Measurements from ENCODE around the gene ADAMTSL5. TPM values are rescaled to one million over a fixed set of nuclear protein-coding genes. Genes with fewer than 3 reads are reported as not detected.

Gene ADAMTSL5
- polyA plus RNA-seq, 3 donors: 0.09 TPM; not detected in 2

GRCh38 chr19:1505991-1506881 lies 6.6 kb downstream of the ADAMTSL5 start:
- H3K4me3 ChIP-seq (replicated peaks in 1 of 3; ENCODE audit: low read depth in 2 of 3, low read length in 3 of 3): no peak overlapping the region
- H3K4me2 ChIP-seq (replicated peaks; ENCODE audit: extremely low read depth, low read length, poor library complexity, severe bottlenecking): no peak overlapping the region
- 91% methylated on average over 35 of the region's 45 CpGs for WGBS (ENCODE audit: insufficient coverage)
- H3K27ac ChIP-seq (ENCODE audit: low read depth in 1 of 2, low read length in 2 of 2): no peak overlapping the region
- Mint-ChIP-seq H3K4me3 (peak overlapping the region in 1 of 2 donors; percentile 60), H3K27ac (peak overlapping the region in 1 of 7 donors; percentile 23), H3K36me3 (peaks cover 0 to 1% of the 10 kb centered on the region in 2 donors), H3K27me3 (ENCODE audit: low read depth in 3 of 3) (peaks cover 44 to 76% (median 66%) of the 10 kb centered on the region in 3 donors), H3K9me3 (peaks cover 15 to 43% (median 30%) of the 10 kb centered on the region in 7 donors), H3K4me1 (peaks cover 11% of the 10 kb centered on the region)
- H2AFZ ChIP-seq (ENCODE audit: insufficient read depth, low read depth, low read length, poor library complexity, severe bottlenecking): no peak overlapping the region
- H3K27me3 ChIP-seq (ENCODE audit: control insufficient read depth in 2 of 2, insufficient read depth in 2 of 2, low read length in 2 of 2): peaks cover 3 to 44% of the 10 kb centered on the region in 2 donors
- no peak for DNase-seq
- peaks cover 8 to 13% of the 10 kb centered on the region in 2 donors for H3K4me1 ChIP-seq (ENCODE audit: control insufficient read depth in 1 of 2, insufficient read depth in 2 of 2, low read length in 2 of 2)
- no peaks in the 10 kb centered on the region for H4K20me1 ChIP-seq (ENCODE audit: insufficient read depth, low read length)
- H3K36me3 ChIP-seq (replicated peaks in 1 of 2; ENCODE audit: control insufficient read depth in 1 of 2, insufficient read depth in 2 of 2, low read length in 2 of 2): no peaks in the 10 kb centered on the region
- H3K9ac ChIP-seq (ENCODE audit: insufficient read depth, low read length, poor library complexity, severe bottlenecking): no peak overlapping the region
- H3K79me2 ChIP-seq (ENCODE audit: insufficient read depth, low read length): no peaks in the 10 kb centered on the region
- peaks cover 14 to 31% of the 10 kb centered on the region in 2 donors for H3K9me3 ChIP-seq (replicated peaks in 1 of 2; ENCODE audit: control insufficient read depth in 1 of 2, insufficient read depth in 1 of 2, low read length in 2 of 2)
- intact Hi-C loops (cut with micrococcal nuclease): no loop called here
- no peak for TF ChIP-seq CTCF (IDR thresholded peaks at IDR 0.05)

- H3K27me3 ChIP-seq (ENCODE audit: control insufficient read depth in 2 of 2, insufficient read depth in 2 of 2, low read length in 2 of 2): peaks cover 3 to 33% of the 10 kb centered on the region in 2 donors
- Mint-ChIP-seq H3K9me3 (peaks cover 14 to 43% (median 29%) of the 10 kb centered on the region in 7 donors), H3K27ac (no peak overlapping the region)
Measured at GRCh38 chr19:1505012-1505411, 7.8 kb downstream of the ADAMTSL5 start.

More at GRCh38 chr19:1505012-1505411, 7.8 kb downstream of the ADAMTSL5 start:
- intact Hi-C loops (cut with micrococcal nuclease): no loop called here
- Mint-ChIP-seq H3K4me1 (peaks cover 10% of the 10 kb centered on the region), H3K36me3 (peaks cover 0 to 1% of the 10 kb centered on the region in 2 donors), H3K27me3 (ENCODE audit: low read depth in 3 of 3) (peaks cover 38 to 66% (median 57%) of the 10 kb centered on the region in 3 donors), H3K4me3 (no peak overlapping the region)
- Histone ChIP-seq H3K4me3 (replicated peaks in 1 of 3; ENCODE audit: low read depth in 2 of 3, low read length in 3 of 3) (no peak overlapping the region), H3K36me3 (replicated peaks in 1 of 2; ENCODE audit: control insufficient read depth in 1 of 2, insufficient read depth in 2 of 2, low read length in 2 of 2) (no peaks in the 10 kb centered on the region), H3K79me2 (ENCODE audit: insufficient read depth, low read length) (no peaks in the 10 kb centered on the region), H3K4me1 (ENCODE audit: control insufficient read depth in 1 of 2, insufficient read depth in 2 of 2, low read length in 2 of 2) (peaks cover 8 to 13% of the 10 kb centered on the region in 2 donors), H3K9ac (ENCODE audit: insufficient read depth, low read length, poor library complexity, severe bottlenecking) (no peak overlapping the region), H3K9me3 (replicated peaks in 1 of 2; ENCODE audit: control insufficient read depth in 1 of 2, insufficient read depth in 1 of 2, low read length in 2 of 2) (peaks cover 11 to 31% of the 10 kb centered on the region in 2 donors), H2AFZ (ENCODE audit: insufficient read depth, low read depth, low read length, poor library complexity, severe bottlenecking) (no peak overlapping the region), H4K20me1 (ENCODE audit: insufficient read depth, low read length) (no peaks in the 10 kb centered on the region), H3K27ac (ENCODE audit: low read depth in 1 of 2, low read length in 2 of 2) (no peak overlapping the region), H3K4me2 (replicated peaks; ENCODE audit: extremely low read depth, low read length, poor library complexity, severe bottlenecking) (no peak overlapping the region)
- no peak for TF ChIP-seq CTCF (IDR thresholded peaks at IDR 0.05)
- 66% methylated on average over 3 of the region's 8 CpGs for WGBS (ENCODE audit: insufficient coverage)
- no peak for DNase-seq

All from CD14-positive monocyte (primary cell).